WERI-Rb-1 (cell line): ENCODE results near the gene ANKRD36.
"Not testable (repeated sequence)": the region's sequence is repeated elsewhere in the genome, so short reads cannot be mapped to it uniquely, and the experiment has no call there.

Experiments used
- DNase-seq: peaks from one replicate; pipeline ENCODE4 v3.0.0-alpha.2; 2020
- H3K27ac ChIP-seq: fragments of 250-450 bp; sonication (Bioruptor Pico); 2 replicates; pipeline ENCODE4 v1.5.1; 2020; ENCODE audit warnings: mild to moderate bottlenecking, moderate library complexity
- H3K27me3 ChIP-seq: fragments of 250-450 bp; sonication (Bioruptor Pico); 2 replicates; pipeline ENCODE4 v1.5.1; 2021; ENCODE audit warnings: mild to moderate bottlenecking, low read depth, moderate library complexity; ENCODE audit not compliant: insufficient read depth, severe bottlenecking
- H3K36me3 ChIP-seq: fragments of 250-450 bp; sonication (Bioruptor Pico); 2 replicates; pipeline ENCODE4 v1.5.1; 2020; ENCODE audit warnings: mild to moderate bottlenecking, moderate library complexity
- H3K4me3 ChIP-seq: 2 replicates; pipeline ENCODE4 v1.5.1; 2011; ENCODE audit warnings: low read depth, mild to moderate bottlenecking, control low read depth, low read length
- H3K9me3 ChIP-seq: fragments of 250-450 bp; sonication (Bioruptor Pico); 2 replicates; pipeline ENCODE4 v1.5.1; 2021; ENCODE audit warnings: mild to moderate bottlenecking, moderate library complexity; ENCODE audit not compliant: severe bottlenecking
- TF ChIP-seq, protein P1 (sequence below): IDR thresholded peaks from 2 replicates; pipeline ENCODE4 v1.5.1; 2011; ENCODE audit warnings: low read depth, mild to moderate bottlenecking, control low read depth, inconsistent platforms, low read length

ANKRD36 gene

DNA sequence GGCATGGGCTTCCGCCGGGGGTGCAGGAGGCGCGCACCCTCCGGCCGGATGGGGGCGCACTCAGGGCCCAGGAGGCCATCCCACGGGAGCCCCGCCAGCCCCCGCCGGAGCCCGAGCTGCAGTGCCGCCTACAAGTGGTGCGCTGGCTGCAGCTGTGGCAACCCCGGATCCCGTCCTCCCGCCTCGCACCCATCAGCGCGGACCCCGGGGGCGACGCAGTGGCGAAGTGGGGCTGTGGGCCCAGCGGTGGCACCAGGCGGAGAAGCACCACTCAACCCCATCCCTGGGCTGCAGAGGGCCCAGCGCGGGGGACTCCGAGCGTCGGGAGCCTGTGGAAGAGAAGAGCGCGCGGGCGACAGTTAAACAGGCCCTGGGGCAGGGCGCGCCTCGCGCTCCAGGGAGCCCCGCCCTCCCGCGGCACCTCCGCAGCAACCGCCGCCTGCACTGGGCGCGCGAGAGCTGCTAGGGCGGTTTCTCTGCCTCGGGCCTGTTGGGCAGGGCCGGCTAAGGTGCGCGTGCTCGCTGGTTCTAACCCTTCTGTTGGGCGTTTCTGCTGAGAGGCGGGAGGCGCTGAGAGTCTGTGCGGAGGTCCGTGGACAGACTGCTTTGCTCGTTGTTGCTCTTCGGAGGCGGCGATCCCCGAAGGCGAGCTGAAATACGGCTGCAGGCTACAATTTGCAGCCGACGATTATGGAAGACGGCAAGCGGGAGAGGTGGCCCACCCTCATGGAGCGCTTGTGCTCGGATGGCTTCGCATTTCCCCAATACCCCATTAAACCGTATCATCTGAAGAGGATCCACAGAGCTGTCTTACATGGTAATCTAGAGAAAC is at the start of gene ANKRD36:
Gene ANKRD36 (plus strand): TSS at position 104 of the 832 bp plus-strand sequence. CDS start 587 bp downstream, at position 691.
- TF ChIP-seq, protein P1, sequence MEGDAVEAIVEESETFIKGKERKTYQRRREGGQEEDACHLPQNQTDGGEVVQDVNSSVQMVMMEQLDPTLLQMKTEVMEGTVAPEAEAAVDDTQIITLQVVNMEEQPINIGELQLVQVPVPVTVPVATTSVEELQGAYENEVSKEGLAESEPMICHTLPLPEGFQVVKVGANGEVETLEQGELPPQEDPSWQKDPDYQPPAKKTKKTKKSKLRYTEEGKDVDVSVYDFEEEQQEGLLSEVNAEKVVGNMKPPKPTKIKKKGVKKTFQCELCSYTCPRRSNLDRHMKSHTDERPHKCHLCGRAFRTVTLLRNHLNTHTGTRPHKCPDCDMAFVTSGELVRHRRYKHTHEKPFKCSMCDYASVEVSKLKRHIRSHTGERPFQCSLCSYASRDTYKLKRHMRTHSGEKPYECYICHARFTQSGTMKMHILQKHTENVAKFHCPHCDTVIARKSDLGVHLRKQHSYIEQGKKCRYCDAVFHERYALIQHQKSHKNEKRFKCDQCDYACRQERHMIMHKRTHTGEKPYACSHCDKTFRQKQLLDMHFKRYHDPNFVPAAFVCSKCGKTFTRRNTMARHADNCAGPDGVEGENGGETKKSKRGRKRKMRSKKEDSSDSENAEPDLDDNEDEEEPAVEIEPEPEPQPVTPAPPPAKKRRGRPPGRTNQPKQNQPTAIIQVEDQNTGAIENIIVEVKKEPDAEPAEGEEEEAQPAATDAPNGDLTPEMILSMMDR = peak; percentile 72
- H3K9me3 ChIP-seq, H3K27me3 ChIP-seq, H3K36me3 ChIP-seq: not testable (repeated sequence)
- DNase-seq = peak; percentile 90
- Histone ChIP-seq H3K4me3 (peak within 1 kb of the TSS; percentile 46), H3K27ac (peak within 1 kb of the TSS; percentile 92)

DNA sequence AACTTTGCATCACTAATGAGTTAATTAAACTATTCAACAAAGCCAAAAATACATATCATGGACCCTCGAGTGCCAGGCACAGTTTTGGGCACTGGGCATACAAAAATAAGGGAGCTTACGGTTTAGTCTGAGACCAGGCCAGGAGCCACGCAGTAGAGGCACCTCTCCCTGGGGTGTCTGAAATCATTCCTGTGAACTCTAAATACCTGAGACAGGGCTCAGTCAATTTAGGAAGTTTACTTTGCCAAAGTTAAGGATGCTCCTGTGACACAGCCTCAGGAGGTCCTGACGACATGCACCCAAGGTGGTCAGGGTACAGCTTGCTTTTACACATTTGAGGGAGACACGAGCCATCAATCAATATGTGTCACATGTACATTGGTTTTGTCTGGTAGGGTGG is 46.9 kb upstream of the ANKRD36 start:
- H3K9me3 ChIP-seq, DNase-seq: not testable (repeated sequence)

DNA sequence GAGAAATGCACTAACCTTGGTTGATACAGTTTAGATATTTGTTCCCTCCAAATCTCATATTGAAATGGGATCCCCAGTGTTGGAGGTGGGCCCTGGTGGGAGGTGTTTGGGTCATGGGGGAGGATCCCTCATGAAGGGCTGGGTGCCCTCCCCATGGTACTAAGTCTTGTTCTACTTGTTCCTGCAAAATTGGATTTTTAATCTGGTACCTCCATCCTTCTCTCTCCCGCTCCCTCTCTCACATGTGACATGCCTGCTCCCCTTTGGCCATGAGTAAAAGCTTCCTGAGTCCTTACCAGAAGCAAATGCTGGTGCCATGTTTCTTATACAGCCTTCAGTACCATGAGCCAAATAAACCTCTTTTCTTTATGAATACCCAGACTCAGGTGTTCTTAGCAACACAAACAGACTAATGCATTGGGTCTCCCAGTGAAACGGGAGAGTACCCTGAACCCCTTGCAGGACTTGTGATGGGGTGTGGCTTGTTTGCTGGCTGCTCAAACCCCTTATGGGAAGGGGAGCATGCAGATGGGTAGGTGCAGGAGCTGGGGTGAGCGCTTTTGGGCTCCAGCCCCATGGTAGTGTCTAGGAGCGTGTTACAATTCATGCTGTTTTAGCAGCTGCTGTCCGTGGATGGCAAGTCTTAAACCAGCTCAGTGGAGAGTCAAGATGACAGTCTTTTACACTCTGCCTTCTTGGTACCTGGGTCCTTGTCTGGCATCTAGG is 45.5 kb upstream of the ANKRD36 start:
- Histone ChIP-seq H3K9me3 (peaks cover 7% of the 10 kb centered on the region), H3K4me3 (no peak overlapping the region), H3K27ac (no peak overlapping the region), H3K36me3 (no peaks in the 10 kb centered on the region), H3K27me3 (no peaks in the 10 kb centered on the region)
- no peak for DNase-seq
- TF ChIP-seq, protein P1 = no peak

More for the DNA sequence above, 46.9 kb upstream of the ANKRD36 start:
- not testable (repeated sequence) for H3K27me3 ChIP-seq, H3K4me3 ChIP-seq, H3K36me3 ChIP-seq, H3K27ac ChIP-seq

DNA sequence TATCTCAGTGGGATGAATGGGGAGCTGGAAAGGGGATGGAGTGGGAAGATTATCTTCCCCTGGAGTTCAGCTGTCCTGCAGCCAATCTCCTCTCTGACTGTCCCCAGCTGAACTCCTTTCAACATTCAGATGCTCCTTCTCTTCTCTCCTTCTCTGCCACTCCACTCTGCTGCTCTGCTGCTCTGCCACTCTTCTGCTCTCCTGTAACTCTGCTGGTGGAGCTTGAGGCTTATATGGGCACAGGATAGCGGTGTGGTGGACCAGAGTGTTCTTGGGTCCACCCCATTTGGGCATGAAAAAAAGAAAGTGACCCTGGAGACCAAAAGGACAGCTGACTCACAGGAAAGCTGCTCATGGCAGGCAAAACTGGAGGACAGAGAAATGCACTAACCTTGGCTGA is 44.9 kb upstream of the ANKRD36 start:
- H3K27ac ChIP-seq = no peak overlapping the region
- peaks cover 7% of the 10 kb centered on the region for H3K9me3 ChIP-seq
- H3K4me3 ChIP-seq = no peak overlapping the region
- no peaks in the 10 kb centered on the region for H3K36me3 ChIP-seq
- DNase-seq = no peak
- H3K27me3 ChIP-seq = no peaks in the 10 kb centered on the region
- TF ChIP-seq, protein P1 = no peak

DNA sequence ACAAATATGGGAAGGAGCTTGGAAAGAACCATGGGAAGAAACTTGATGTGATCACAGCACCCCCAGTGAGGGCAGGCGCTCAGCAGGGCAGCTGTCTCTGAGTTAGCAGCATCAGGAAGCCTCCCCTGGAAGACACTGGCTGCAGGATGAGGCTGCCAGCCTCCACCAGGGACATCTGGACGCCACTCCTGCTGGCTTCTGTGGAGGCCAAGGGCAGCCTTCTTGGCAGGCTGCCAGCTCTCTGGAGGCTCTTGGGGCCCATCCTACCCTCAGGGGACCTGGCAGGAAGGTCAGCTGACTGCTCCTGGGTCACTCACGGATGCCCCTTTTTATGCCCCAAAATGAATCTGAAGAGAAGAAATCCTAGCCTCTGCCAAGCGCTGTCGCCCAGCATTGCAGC is 44.2 kb upstream of the ANKRD36 start:
- not testable (repeated sequence) for H3K36me3 ChIP-seq, H3K27ac ChIP-seq, DNase-seq, H3K9me3 ChIP-seq, H3K4me3 ChIP-seq, H3K27me3 ChIP-seq

DNA sequence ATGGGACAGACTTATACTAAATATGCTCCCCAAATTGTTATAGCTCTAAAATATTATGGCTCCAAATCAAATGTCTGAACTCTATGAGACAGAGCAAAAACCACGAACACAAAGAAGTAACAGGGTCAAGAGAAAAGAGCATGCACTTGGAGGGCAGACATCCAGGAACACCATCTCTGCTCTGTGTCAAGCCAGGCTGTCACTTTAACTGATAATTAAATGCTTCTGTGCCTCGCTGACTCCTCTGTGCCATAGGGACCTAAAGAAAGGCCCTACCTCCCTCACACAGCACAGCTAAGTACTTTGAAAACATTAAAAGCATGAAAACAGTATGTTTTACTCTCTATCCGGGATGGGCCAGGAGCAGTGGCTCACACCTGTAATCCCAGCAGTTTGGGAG is 42.0 kb upstream of the ANKRD36 start:
- not testable (repeated sequence) for DNase-seq, H3K9me3 ChIP-seq, H3K4me3 ChIP-seq, H3K27me3 ChIP-seq, H3K36me3 ChIP-seq, H3K27ac ChIP-seq

DNA sequence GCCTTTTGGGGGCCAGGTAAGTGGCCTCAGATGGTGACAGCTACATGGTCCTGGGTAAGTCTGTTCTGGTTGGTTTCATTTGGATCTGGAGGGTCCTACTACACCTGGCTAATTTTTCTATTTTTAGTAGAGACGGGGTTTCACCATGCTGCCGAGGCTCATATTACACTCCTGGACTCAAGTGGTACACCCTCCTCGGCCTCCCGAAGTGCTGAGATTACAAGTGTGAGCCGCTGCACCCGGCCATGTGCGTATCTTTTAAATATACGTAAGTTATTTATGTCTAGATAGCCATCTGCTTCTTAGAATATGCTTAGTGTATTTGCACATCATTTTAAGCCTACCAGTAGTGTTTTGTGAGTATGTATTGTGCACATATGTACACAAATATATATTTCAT is 35.7 kb upstream of the ANKRD36 start:
- H3K27me3 ChIP-seq, H3K9me3 ChIP-seq, H3K36me3 ChIP-seq, H3K27ac ChIP-seq, DNase-seq, H3K4me3 ChIP-seq: not testable (repeated sequence)

DNA sequence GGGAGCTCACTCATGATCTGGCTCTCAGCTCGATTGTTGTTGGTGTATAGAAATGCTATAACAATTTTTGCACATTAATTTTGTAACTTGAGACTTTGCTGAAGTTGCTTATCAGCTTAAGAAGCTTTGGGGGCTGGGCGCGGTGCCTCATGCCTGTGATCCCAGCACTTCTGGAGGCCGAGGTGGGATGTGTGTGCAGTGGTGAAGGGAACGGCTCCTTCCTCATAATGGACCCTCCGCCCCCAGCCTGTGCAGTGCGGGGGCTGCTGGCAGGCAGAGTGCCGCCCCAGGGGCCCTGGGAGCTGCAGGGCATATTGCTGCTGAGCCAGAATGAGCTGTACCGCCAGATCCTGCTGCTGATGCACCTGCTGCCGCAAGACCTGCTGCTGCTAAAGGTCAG is 32.1 kb upstream of the ANKRD36 start:
- not testable (repeated sequence) for DNase-seq, H3K9me3 ChIP-seq

More for the DNA sequence above, 32.1 kb upstream of the ANKRD36 start:
- H3K27me3 ChIP-seq, H3K4me3 ChIP-seq, H3K36me3 ChIP-seq, H3K27ac ChIP-seq: not testable (repeated sequence)
